Measurements from ENCODE around the gene CLEC16A.

GRCh38 chr16:11017499-11017898 lies 73.1 kb downstream of the CLEC16A start:
- TF ChIP-seq POLR2A (IDR thresholded peaks at IDR 0.05; ENCODE audit: low read length) (no peak), GATA1 (IDR thresholded peaks at IDR 0.05; ENCODE audit: low read depth, low read length) (no peak)
